ENCODE results near the gene MYPN.
"Not testable (repeated sequence)": the region's sequence is repeated elsewhere in the genome, so short reads cannot be mapped to it uniquely, and the experiment has no call there.

MYPN gene

GRCh38 chr10:68153473-68154210, 44.4 kb downstream of the MYPN start:
- no peak overlapping the region for H3K4me3 ChIP-seq (ENCODE audit: low read depth, low read length)
- TF ChIP-seq CTCF (IDR thresholded peaks at IDR 0.05; ENCODE audit: borderline replicate concordance, insufficient read depth, low read depth, low read length) = no peak

GRCh38 chr10:68154211-68154497, 44.9 kb downstream of the MYPN start:
- no peak for TF ChIP-seq CTCF (IDR thresholded peaks at IDR 0.05; ENCODE audit: borderline replicate concordance, insufficient read depth, low read depth, low read length)
- no peak overlapping the region for H3K4me3 ChIP-seq (ENCODE audit: low read depth, low read length)

GRCh38 chr10:68155615-68156210, 46.4 kb downstream of the MYPN start:
- no peak for TF ChIP-seq CTCF (IDR thresholded peaks at IDR 0.05; ENCODE audit: borderline replicate concordance, insufficient read depth, low read depth, low read length)
- no peak overlapping the region for H3K4me3 ChIP-seq (ENCODE audit: low read depth, low read length)

GRCh38 chr10:68156373-68157185, 47.3 kb downstream of the MYPN start:
- peak; percentile 70; the same call in 1 of the 2 replicates for TF ChIP-seq CTCF (IDR thresholded peaks at IDR 0.05; ENCODE audit: borderline replicate concordance, insufficient read depth, low read depth, low read length)
- H3K4me3 ChIP-seq (ENCODE audit: low read depth, low read length) = no peak overlapping the region

- H3K4me3 ChIP-seq (ENCODE audit: low read depth, low read length) = not testable (repeated sequence)
These were observed 48.2 kb downstream of the MYPN start for GRCh38 chr10:68157522-68157921.

- TF ChIP-seq CTCF (IDR thresholded peaks at IDR 0.05; ENCODE audit: borderline replicate concordance, insufficient read depth, low read depth, low read length) = no peak
- H3K4me3 ChIP-seq (ENCODE audit: low read depth, low read length) = no peak overlapping the region
These were observed 48.7 kb downstream of the MYPN start for GRCh38 chr10:68158031-68158430.

- H3K4me3 ChIP-seq (ENCODE audit: low read depth, low read length) = no peak overlapping the region
- TF ChIP-seq CTCF (IDR thresholded peaks at IDR 0.05; ENCODE audit: borderline replicate concordance, insufficient read depth, low read depth, low read length) = no peak
These were observed 54.4 kb downstream of the MYPN start for GRCh38 chr10:68163735-68164134.
